ENCODE results near the gene CCDC136.

GRCh38 chr7:128801667-128802418 is 10.1 kb downstream of the CCDC136 start:
- TF ChIP-seq CTCF (conservative IDR thresholded peaks at IDR 0.05 in 1 of 2, IDR thresholded peaks at IDR 0.05 in 1 of 2; ENCODE audit: extremely low read depth in 1 of 2, insufficient read depth in 1 of 2, low read depth in 1 of 2, low read length in 2 of 2) (no peak), EZH2 (IDR thresholded peaks at IDR 0.05; ENCODE audit: borderline replicate concordance, low read length) (no peak)

All from mammary epithelial cell (primary cell).